Measurements from ENCODE around the gene GANAB. TPM values are rescaled to one million over a fixed set of nuclear protein-coding genes. Genes with fewer than 3 reads are reported as not detected.

GANAB gene
- total RNA-seq, 1 donor from 2014 or later: 323 TPM

DNA sequence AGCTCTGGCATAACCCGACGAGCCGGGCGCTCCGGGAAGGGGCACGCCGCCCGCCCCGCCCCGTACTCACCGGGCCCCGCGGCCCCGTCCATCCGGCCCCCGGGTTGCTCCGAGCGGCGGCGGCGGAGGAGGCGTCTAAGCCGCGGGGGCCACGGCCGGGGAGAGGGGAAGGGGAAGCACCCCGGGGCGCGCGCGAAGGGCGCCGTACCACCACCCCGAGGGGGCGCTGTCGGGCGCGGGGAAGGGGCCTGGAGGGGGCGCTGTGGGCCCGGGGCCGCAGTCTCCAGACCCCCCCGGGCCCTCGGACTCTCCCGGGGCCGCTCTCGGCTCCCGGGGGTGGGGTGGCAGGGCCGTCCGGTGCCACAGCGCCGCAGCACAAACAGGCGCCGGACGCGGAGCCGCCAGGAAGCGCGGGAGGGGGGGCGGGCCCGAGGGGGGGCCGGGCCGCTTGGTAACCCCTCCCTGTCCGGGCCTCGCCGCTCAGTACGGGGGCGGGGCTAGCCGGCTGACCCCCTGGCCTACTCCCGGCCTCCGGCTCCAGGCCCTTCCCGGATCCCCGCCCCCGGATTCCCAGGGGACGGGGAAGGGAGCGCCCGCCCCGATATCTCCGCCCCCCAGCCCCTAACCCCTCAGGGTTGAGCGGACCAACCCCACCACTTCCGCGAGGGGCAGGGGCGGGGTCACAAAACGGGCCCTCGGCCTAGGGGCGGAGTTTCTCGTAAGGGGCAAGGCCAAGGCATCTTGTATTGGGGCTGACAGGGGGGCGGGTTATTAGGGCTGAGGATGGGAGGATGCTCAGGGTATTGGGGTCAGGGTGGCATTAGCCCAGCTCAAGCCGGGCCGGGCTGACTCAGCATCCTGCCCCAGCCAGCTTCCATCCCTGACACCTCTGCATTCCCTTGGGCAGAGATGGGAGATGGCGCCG is 33.8 kb downstream of the GANAB start, which contains the start of the genes EML3 and ROM1:
Gene EML3 (minus strand): TSS at position 410 of the 925 bp plus-strand sequence. CDS start 318 bp downstream, at position 92.
Gene ROM1 (plus strand): TSS at position 892 of the 925 bp plus-strand sequence. CDS start 25 bp downstream, at position 917.
- TF ChIP-seq, protein P1, sequence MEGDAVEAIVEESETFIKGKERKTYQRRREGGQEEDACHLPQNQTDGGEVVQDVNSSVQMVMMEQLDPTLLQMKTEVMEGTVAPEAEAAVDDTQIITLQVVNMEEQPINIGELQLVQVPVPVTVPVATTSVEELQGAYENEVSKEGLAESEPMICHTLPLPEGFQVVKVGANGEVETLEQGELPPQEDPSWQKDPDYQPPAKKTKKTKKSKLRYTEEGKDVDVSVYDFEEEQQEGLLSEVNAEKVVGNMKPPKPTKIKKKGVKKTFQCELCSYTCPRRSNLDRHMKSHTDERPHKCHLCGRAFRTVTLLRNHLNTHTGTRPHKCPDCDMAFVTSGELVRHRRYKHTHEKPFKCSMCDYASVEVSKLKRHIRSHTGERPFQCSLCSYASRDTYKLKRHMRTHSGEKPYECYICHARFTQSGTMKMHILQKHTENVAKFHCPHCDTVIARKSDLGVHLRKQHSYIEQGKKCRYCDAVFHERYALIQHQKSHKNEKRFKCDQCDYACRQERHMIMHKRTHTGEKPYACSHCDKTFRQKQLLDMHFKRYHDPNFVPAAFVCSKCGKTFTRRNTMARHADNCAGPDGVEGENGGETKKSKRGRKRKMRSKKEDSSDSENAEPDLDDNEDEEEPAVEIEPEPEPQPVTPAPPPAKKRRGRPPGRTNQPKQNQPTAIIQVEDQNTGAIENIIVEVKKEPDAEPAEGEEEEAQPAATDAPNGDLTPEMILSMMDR (IDR thresholded peaks at IDR 0.05; ENCODE audit: insufficient read depth, low read depth, low read length): peak; percentile 9
- no peak for TF ChIP-seq EZH2 (IDR thresholded peaks at IDR 0.05; ENCODE audit: insufficient read depth, low read length)
- Histone ChIP-seq H3K9me3 (ENCODE audit: insufficient read depth, low read depth, low read length) (no peaks in the 10 kb centered on the region), H3K9ac (ENCODE audit: low read length) (peak within 1 kb of the TSS; percentile 87), H3K27me3 (ENCODE audit: insufficient read depth, low read length) (no peaks in the 10 kb centered on the region), H3K4me3 (ENCODE audit: insufficient read depth, low read depth, low read length) (peak within 1 kb of the TSS; percentile 82), H3K79me2 (ENCODE audit: insufficient read depth, low read length) (peaks cover 9% of the 10 kb centered on the region), H3K4me2 (ENCODE audit: low read length) (peak within 1 kb of the TSS; percentile 96), H2AFZ (ENCODE audit: low read depth, low read length) (peak within 1 kb of the TSS; percentile 63), H3K36me3 (ENCODE audit: insufficient read depth, low read length) (peaks cover 7% of the 10 kb centered on the region), H3K4me1 (ENCODE audit: insufficient read depth, low read length) (peaks cover 11% of the 10 kb centered on the region), H3K27ac (ENCODE audit: low read depth, low read length) (peak within 1 kb of the TSS; percentile 56), H4K20me1 (ENCODE audit: insufficient read depth, low read length) (peaks cover 4% of the 10 kb centered on the region)
- Mint-ChIP-seq H3K9me3 (ENCODE audit: unreplicated experiment) (no peaks in the 10 kb centered on the region), H3K36me3 (ENCODE audit: low read depth, unreplicated experiment) (peaks cover 11% of the 10 kb centered on the region), H3K4me3 (ENCODE audit: unreplicated experiment) (peak within 1 kb of the TSS; percentile 98), H3K27ac (ENCODE audit: unreplicated experiment) (peak within 1 kb of the TSS; percentile 89), H3K27me3 (ENCODE audit: low read depth, unreplicated experiment) (no peaks in the 10 kb centered on the region), H3K4me1 (ENCODE audit: low read depth, unreplicated experiment) (peaks cover 14% of the 10 kb centered on the region)
- DNase-seq (ENCODE audit: low read depth) (peak; percentile 48), FAIRE-seq (no peak)

- Histone ChIP-seq H3K4me3 (ENCODE audit: insufficient read depth, low read depth, low read length) (peak overlapping the region; percentile 82), H4K20me1 (ENCODE audit: insufficient read depth, low read length) (peaks cover 6% of the 10 kb centered on the region), H3K27ac (ENCODE audit: low read depth, low read length) (peak overlapping the region; percentile 56), H3K4me2 (ENCODE audit: low read length) (peak overlapping the region; percentile 96), H3K4me1 (ENCODE audit: insufficient read depth, low read length) (peaks cover 11% of the 10 kb centered on the region), H3K36me3 (ENCODE audit: insufficient read depth, low read length) (peaks cover 8% of the 10 kb centered on the region), H3K79me2 (ENCODE audit: insufficient read depth, low read length) (peaks cover 9% of the 10 kb centered on the region), H2AFZ (ENCODE audit: low read depth, low read length) (peak overlapping the region; percentile 63), H3K9ac (ENCODE audit: low read length) (peak overlapping the region; percentile 87), H3K9me3 (ENCODE audit: insufficient read depth, low read depth, low read length) (no peaks in the 10 kb centered on the region), H3K27me3 (ENCODE audit: insufficient read depth, low read length) (no peaks in the 10 kb centered on the region)
- no peak for TF ChIP-seq EZH2 (IDR thresholded peaks at IDR 0.05; ENCODE audit: insufficient read depth, low read length)
- TF ChIP-seq, protein P1 (IDR thresholded peaks at IDR 0.05; ENCODE audit: insufficient read depth, low read depth, low read length): no peak
- H3K9me3 Mint-ChIP-seq (ENCODE audit: unreplicated experiment): no peaks in the 10 kb centered on the region
- DNase-seq (ENCODE audit: low read depth): peak; percentile 60
- peaks cover 13% of the 10 kb centered on the region for H3K36me3 Mint-ChIP-seq (ENCODE audit: low read depth, unreplicated experiment)
- H3K4me3 Mint-ChIP-seq (ENCODE audit: unreplicated experiment): peak overlapping the region; percentile 98
- peaks cover 14% of the 10 kb centered on the region for H3K4me1 Mint-ChIP-seq (ENCODE audit: low read depth, unreplicated experiment)
- H3K27ac Mint-ChIP-seq (ENCODE audit: unreplicated experiment): peak overlapping the region; percentile 89
- FAIRE-seq: no peak
- no peaks in the 10 kb centered on the region for H3K27me3 Mint-ChIP-seq (ENCODE audit: low read depth, unreplicated experiment)
Observed at GRCh38 chr11:62611705-62612365, 34.6 kb downstream of the GANAB start.
